ENCODE measurements around the gene RPL41. TPM values are rescaled to one million over a fixed set of nuclear protein-coding genes. Genes with fewer than 3 reads are reported as not detected.

The RPL41 gene
- total RNA-seq, 1 experiment from 2014 or later, result 3,851 TPM

DNA sequence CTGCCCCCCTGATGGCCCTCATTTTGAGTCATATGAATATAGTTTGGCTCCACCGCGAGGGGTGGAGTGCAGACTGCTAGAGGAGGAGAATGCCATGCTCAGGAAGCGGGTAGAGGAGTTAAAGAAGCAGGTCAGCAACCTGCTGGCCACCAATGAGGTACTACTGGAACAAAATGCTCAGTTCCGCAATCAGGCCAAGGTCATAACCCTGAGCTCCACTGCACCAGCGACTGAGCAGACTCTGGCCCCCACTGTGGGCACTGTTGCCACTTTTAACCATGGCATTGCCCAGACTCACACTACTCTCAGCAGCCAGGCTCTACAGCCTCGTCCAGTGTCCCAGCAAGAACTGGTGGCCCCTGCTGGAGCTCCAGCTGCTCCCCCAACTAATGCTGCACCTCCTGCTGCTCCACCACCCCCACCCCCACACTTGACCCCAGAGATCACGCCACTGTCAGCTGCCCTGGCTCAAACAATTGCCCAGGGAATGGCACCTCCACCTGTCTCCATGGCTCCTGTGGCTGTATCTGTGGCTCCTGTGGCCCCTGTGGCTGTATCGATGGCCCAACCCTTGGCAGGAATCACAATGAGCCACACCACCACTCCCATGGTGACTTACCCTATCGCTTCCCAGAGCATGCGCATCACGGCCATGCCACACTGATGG, 4.9 kb downstream of the RPL41 start:
- in situ Hi-C loops (cut with HindIII; ENCODE audit: low pct_unique_long_range_greater_than_20kb, low sequenced_read_pairs), result no loop called here
- no peak for DNase-seq (ENCODE audit: low read depth)

DNA sequence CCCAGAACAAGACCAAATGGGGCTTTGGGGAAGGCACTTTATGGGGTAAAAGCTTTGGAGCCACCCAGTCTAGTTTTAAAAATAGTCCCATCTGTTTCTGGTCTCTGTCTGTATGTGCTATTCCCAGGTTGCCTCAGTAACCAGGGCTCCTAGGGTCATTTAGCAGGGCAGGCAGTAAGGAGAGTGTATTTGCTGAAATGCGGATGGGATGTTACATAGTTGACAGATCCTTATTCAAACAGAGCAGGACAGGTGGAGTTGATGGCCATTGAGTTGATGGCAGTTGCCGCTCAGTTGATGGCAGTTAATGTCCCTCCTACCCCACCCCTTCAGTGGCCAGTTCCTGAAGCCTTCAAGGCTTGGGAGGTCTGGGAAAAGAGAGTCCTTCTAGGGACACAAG, 6.2 kb downstream of the RPL41 start:
- no peak for DNase-seq (ENCODE audit: low read depth)
- in situ Hi-C loops (cut with HindIII; ENCODE audit: low pct_unique_long_range_greater_than_20kb, low sequenced_read_pairs), result no loop called here

DNA sequence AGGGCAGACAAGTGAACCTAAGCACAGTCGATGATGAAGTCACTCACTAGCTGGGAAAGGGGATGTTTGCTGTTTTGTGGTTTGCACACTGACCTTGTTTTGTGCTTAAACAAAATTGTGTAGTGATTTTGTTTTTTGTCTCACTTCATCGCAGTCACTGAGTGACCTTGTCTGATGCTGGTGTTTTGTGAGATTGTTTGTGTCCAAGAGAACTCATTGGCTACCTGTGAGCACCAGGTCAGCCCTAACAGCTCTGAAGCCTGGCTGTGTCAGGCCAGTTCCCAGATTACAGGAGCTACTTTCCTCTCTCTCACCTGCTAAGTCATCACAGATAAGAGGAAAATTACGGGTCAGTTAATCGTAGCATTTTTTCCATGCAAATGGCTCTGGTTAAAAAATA, 7.7 kb downstream of the RPL41 start:
- DNase-seq (ENCODE audit: low read depth), result no peak
- in situ Hi-C loops (cut with HindIII; ENCODE audit: low pct_unique_long_range_greater_than_20kb, low sequenced_read_pairs), result no loop called here

DNA sequence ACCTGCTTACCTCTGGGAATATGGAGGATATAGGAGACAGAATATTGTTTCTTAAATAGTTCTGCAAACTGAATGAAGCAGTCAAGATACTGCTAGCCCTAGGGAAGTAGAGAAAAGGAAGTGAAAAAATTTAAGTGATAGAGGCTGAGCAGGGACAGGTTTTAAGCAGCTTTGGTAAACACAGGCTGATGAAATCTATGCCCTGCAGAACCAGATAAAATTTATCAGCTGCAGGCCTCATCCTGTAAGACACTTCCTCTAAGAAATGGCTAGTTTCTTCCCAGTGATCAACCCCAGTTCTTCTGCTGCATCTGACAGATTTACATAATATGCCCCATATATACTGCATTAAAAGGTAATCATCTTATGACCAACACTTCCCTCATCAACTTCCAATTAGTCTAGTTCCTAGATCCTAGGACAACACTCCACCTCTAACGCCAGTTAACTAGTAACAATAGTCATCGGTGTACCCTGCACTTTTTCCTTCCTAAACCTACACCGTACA, 10.4 kb downstream of the RPL41 start:
- in situ Hi-C loops (cut with HindIII; ENCODE audit: low pct_unique_long_range_greater_than_20kb, low sequenced_read_pairs), result no loop called here
- DNase-seq (ENCODE audit: low read depth), result no peak

DNA sequence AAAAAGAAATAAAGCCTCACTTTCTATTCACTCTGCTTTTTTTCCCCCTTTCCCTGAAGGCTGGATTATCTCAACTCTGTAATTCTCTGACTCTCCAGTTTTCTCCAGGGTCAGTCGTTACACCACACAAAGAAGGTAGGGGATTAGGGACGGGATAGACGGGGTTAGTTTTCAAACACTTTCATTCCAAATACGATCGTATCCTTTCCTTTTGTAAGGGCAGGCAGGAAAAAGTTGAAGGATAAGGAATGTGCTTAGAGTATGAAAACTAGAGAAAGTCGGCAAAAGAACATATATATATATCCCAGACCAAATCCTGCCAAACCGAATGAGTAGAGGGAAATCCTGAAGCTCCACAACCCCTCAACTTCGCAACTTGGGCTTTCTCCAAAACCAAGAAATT, 11.1 kb downstream of the RPL41 start:
- in situ Hi-C loops (cut with HindIII; ENCODE audit: low pct_unique_long_range_greater_than_20kb, low sequenced_read_pairs), result no loop called here
- no peak for DNase-seq (ENCODE audit: low read depth)

GRCh38 chr12:56127888-56128669, 11.6 kb downstream of the RPL41 start, which contains the start of gene ESYT1:
Gene ESYT1 (plus strand): TSS chr12:56128267. CDS start chr12:56128320, 53 bp downstream.
- DNase-seq (ENCODE audit: low read depth), result peak; percentile 100
- in situ Hi-C loops (cut with HindIII; ENCODE audit: low pct_unique_long_range_greater_than_20kb, low sequenced_read_pairs), result no loop called here

- in situ Hi-C loops (cut with HindIII; ENCODE audit: low pct_unique_long_range_greater_than_20kb, low sequenced_read_pairs), result no loop called here
- DNase-seq (ENCODE audit: low read depth), result no peak
Observed at GRCh38 chr12:56128670-56129205, 12.3 kb downstream of the RPL41 start.

- in situ Hi-C loops (cut with HindIII; ENCODE audit: low pct_unique_long_range_greater_than_20kb, low sequenced_read_pairs), result no loop called here
- peak; percentile 55 for DNase-seq (ENCODE audit: low read depth)
Observed at GRCh38 chr12:56129206-56129941, 12.9 kb downstream of the RPL41 start.

GRCh38 chr12:56129942-56130495, 13.6 kb downstream of the RPL41 start:
- in situ Hi-C loops (cut with HindIII; ENCODE audit: low pct_unique_long_range_greater_than_20kb, low sequenced_read_pairs), result no loop called here
- DNase-seq (ENCODE audit: low read depth), result no peak

DNA sequence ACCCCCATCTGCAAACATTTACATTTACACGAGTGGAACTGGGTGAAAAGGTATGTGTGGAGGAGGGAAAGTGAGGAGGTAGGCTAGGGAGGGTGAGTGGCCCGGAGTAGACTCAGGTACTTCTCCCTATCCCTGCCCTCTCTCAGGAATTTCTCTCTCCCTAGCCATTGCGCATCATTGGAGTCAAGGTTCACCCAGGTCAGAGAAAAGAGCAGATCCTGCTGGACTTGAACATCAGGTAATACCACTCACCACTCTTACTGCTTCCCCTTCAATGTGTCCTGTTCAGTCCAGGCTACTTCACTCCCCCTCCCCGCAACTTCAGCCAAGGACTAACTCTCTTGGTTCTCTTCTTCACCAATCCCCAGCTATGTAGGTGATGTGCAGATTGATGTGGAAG, 14.4 kb downstream of the RPL41 start:
- in situ Hi-C loops (cut with HindIII; ENCODE audit: low pct_unique_long_range_greater_than_20kb, low sequenced_read_pairs), result no loop called here
- no peak for DNase-seq (ENCODE audit: low read depth)

DNA sequence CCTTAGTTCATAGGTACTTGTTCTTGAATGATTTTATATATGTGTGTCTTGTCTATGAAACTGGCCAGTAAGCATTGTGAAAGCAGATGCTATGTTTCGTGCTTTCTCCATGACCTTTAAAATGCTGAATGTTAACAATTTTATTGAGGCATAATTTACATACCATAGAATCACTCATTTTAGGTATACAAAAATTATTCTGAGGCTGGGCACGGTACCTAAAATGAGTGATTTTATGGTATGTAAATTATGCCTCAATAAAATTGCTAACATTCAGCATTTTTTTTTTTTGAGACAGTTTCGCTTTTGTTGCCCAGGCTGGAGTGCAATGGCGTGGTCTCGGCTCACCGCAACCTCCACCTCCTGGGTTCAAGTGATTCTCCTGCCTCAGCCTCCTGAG, 18.5 kb downstream of the RPL41 start:
- in situ Hi-C loops (cut with HindIII; ENCODE audit: low pct_unique_long_range_greater_than_20kb, low sequenced_read_pairs), result no loop called here
- DNase-seq (ENCODE audit: low read depth), result no peak

GRCh38 chr12:56137853-56138571, 21.6 kb downstream of the RPL41 start:
- DNase-seq (ENCODE audit: low read depth), result no peak
- in situ Hi-C loops (cut with HindIII; ENCODE audit: low pct_unique_long_range_greater_than_20kb, low sequenced_read_pairs), result no loop called here

DNA sequence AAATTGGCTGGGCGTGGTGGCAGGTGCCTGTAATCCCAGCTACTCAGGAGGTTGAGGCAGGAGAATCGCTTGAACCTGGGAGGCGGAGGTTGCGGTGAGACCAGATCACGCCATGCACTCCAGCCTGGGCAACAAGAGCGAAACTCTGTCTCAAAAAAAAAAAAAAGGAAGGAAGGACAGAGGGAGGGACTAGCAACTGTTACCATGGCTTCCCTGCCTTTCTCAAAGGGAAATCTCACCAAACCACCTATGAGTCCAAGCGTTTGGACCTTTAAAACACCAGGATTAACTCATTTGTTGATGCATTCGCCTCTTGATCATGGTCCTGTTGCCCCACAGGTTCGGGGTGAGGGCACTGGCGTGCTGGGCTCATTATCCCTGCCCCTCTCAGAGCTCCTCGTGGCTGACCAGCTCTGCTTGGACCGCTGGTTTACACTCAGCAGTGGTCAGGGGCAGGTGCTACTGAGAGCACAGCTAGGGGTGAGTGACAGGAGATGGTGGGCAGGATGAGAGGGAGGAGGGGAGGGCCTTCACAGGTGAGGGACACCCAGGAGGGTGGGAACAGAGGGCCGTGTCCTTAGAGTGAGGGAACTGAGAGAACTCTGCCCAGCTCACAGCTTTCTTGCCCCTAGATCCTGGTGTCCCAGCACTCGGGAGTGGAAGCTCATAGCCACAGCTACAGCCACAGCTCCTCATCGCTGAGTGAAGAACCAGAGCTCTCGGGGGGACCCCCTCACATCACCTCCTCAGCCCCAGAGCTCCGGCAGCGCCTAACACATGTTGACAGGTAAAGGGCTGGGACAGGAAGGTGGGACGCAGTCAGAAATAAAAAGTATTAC, 25.7 kb downstream of the RPL41 start:
- in situ Hi-C loops (cut with HindIII; ENCODE audit: low pct_unique_long_range_greater_than_20kb, low sequenced_read_pairs), result no loop called here
- no peak for DNase-seq (ENCODE audit: low read depth)

GRCh38 chr12:56143217-56143616, 26.8 kb downstream of the RPL41 start:
- DNase-seq (ENCODE audit: low read depth), result no peak
- in situ Hi-C loops (cut with HindIII; ENCODE audit: low pct_unique_long_range_greater_than_20kb, low sequenced_read_pairs), result no loop called here

GRCh38 chr12:56143870-56144269, 27.4 kb downstream of the RPL41 start:
- DNase-seq (ENCODE audit: low read depth), result no peak
- in situ Hi-C loops (cut with HindIII; ENCODE audit: low pct_unique_long_range_greater_than_20kb, low sequenced_read_pairs), result no loop called here

DNA sequence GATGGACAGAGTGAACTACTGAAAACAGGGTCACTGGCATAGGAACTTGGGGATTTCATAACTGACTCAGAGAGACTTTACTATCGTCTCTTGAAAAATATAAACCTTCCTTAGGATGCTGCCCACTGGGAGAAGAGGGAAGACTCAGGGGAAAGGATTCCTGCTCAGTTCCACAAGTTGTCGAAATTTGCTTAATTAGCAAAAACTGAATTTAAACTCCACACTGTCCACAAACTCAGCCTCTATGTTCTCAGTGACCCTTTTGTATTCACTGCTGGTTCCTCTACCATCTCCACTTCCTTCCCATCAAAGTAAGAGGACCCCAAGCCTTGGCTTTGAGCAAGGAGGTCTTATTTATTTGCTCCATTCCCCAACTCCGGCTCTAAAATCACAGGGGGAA, 28.8 kb downstream of the RPL41 start:
- in situ Hi-C loops (cut with HindIII; ENCODE audit: low pct_unique_long_range_greater_than_20kb, low sequenced_read_pairs), result no loop called here
- DNase-seq (ENCODE audit: low read depth), result no peak

Measured in Caki2 (cell line).